Measurements from ENCODE around the gene ZYG11B.
"Not testable (repeated sequence)": the region's sequence is repeated elsewhere in the genome, so short reads cannot be mapped to it uniquely, and the experiment has no call there.

Gene ZYG11B

GRCh38 chr1:52857443-52857842, 131.2 kb downstream of the ZYG11B start:
- H3K36me3 ChIP-seq (replicated peaks): no peaks in the 10 kb centered on the region
- DNase-seq (ENCODE audit: low spot score in 2 of 2): no peak
- H3K4me3 ChIP-seq: no peak overlapping the region
- H3K4me1 ChIP-seq: no peaks in the 10 kb centered on the region
- in situ Hi-C loops (cut with MboI; ENCODE audit: low sequenced_read_pairs): no loop called here
- H3K27me3 ChIP-seq (ENCODE audit: low read depth): no peaks in the 10 kb centered on the region
- no peaks in the 10 kb centered on the region for H3K9me3 ChIP-seq

GRCh38 chr1:52862666-52863458, 136.6 kb downstream of the ZYG11B start:
- in situ Hi-C loops (cut with MboI; ENCODE audit: low sequenced_read_pairs): no loop called here

DNA sequence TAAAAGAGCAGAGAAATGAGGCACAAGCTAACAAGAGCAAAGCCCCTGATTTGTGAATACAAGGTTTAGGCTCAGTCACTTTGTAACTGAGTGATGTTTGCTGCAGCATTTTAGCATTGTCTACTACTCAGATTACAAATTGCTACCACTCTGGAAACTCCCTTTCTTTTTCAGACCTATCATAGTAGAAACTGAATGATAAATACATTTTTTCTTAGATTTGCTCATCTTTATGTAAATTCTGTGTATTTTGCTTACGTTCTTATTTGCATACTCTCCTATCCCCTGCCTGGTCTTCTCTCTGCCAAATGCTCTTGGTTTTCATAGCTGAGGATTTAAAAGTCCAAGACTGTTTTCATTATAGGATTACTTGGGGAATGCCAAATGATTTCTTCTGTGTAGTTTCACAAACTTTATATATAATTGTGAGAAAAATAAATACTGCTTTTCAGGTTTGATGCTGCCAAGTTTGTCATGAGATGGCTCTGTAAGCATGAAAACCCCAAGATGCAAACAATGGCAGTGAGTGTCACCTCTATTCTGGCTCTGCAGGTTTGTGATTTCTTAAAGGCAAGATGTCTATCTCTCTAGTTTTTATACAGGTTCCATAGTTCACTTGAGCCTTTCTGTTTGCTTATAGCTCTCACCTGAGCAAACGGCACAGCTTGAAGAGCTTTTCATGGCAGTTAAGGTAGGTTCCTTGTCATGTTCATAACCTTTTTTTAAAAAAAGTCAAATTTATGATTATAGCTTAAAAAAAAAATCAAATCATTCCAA, 141.0 kb downstream of the ZYG11B start:
- in situ Hi-C loops (cut with MboI; ENCODE audit: low sequenced_read_pairs): no loop called here
- Histone ChIP-seq H3K4me3 (no peak overlapping the region), H3K27me3 (ENCODE audit: low read depth) (no peaks in the 10 kb centered on the region), H3K4me1 (no peaks in the 10 kb centered on the region; the same call in 1 of the 2 replicates), H3K36me3 (replicated peaks) (no peaks in the 10 kb centered on the region), H3K9me3 (no peaks in the 10 kb centered on the region)
- no peak for DNase-seq (ENCODE audit: low spot score in 2 of 2)

More at GRCh38 chr1:52862666-52863458, 136.6 kb downstream of the ZYG11B start:
- DNase-seq (ENCODE audit: low spot score in 2 of 2): no peak
- H3K27me3 ChIP-seq (ENCODE audit: low read depth): no peaks in the 10 kb centered on the region
- H3K4me3 ChIP-seq: no peak overlapping the region
- H3K36me3 ChIP-seq (replicated peaks): no peaks in the 10 kb centered on the region
- H3K9me3 ChIP-seq: no peaks in the 10 kb centered on the region
- no peaks in the 10 kb centered on the region; the same call in 1 of the 2 replicates for H3K4me1 ChIP-seq

DNA sequence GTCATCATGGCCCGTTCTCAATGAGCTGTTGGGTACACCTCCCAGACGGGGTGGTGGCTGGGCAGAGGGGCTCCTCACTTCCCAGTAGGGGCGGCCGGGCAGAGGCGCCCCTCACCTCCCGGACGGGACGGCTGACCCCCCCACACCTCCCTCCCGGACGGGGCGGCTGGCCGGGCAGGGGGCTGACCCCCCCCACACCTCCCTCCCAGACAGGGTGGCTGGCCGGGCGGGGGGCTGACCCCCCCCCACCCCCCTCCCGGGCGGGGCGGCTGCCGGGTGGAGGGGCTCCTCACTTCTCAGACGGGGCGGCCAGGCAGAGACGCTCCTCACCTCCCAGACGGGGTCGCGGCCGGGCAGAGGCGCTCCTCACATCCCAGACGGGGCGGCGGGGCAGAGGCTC, 143.5 kb downstream of the ZYG11B start:
- H3K36me3 ChIP-seq (replicated peaks); H3K9me3 ChIP-seq; in situ Hi-C loops (cut with MboI; ENCODE audit: low sequenced_read_pairs): not testable (repeated sequence)

DNA sequence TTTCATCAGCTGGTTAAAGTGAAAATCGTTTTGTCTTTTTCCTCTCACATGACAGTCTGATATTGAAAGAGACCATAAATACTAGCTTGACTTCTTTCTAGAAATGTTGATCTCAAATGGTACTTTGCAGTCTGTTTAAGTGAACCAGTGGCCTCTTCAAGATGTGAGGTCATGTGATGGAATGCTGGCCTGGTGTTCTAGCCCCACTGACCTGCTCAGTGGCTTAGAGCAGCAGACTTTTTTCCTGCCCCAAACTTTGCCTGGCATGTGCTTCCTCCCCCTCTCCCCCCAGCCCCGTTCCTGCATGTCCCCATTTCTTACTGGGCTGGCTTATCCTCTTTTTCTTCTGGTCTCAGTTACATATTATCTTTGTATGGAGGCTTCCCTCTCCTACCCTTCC, 150.6 kb downstream of the ZYG11B start:
- Histone ChIP-seq H3K4me1 (no peaks in the 10 kb centered on the region), H3K4me3 (no peak overlapping the region), H3K27me3 (ENCODE audit: low read depth) (no peaks in the 10 kb centered on the region), H3K36me3 (replicated peaks) (no peaks in the 10 kb centered on the region), H3K9me3 (no peaks in the 10 kb centered on the region)
- DNase-seq (ENCODE audit: low spot score in 2 of 2): no peak
- in situ Hi-C loops (cut with MboI; ENCODE audit: low sequenced_read_pairs): no loop called here

More for the DNA sequence above, 143.5 kb downstream of the ZYG11B start:
- H3K27me3 ChIP-seq (ENCODE audit: low read depth); H3K4me3 ChIP-seq; DNase-seq (ENCODE audit: low spot score in 2 of 2); H3K4me1 ChIP-seq: not testable (repeated sequence)
